ENCODE results near the gene PPIAL4G.
"Not testable (repeated sequence)": the region's sequence is repeated elsewhere in the genome, so short reads cannot be mapped to it uniquely, and the experiment has no call there.

PPIAL4G gene

DNA sequence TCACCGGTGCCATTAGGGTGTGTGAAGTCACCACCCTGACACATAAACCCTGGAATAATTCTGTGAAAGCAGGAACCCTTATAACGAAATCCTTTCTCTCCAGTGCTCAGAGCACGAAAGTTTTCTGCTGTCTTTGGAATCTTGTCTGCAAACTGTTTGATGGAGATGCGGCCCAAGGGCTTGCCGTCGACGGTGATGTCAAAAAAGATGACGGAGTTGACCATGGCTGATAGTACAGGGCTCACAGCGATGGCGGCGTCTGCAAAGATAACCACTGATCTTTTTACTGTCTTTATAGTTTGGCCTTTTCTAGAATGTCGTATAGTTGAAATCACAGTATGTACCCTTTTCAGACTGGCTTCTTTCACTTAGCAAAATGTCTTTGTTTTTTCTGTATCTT, at the start of gene PPIAL4G:
TSS of gene PPIAL4G (minus strand) at position 274 of the 400 bp plus-strand sequence. CDS start at position 224, 50 bp downstream.
- not testable (repeated sequence) for DNase-seq

DNA sequence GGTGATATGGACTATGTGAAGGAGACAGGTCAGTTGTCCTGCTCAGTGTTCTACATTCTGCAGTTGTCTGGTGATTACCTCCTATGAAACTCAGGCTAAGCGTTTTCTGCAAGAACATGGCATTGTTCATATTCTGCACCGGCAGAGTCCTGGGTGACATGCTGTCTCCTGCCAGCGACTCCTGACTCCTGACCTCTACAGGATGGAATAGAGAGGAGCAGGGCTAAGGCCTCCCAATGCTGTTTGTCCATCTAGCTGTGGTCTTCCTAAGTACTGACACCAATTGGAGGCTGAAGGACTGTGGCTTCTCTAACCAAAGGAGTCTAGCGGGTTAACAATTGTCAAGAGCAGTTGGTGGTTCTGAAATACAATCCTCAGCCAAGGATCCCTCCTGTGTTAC, 49.1 kb upstream of the PPIAL4G start:
- DNase-seq = not testable (repeated sequence)

DNA sequence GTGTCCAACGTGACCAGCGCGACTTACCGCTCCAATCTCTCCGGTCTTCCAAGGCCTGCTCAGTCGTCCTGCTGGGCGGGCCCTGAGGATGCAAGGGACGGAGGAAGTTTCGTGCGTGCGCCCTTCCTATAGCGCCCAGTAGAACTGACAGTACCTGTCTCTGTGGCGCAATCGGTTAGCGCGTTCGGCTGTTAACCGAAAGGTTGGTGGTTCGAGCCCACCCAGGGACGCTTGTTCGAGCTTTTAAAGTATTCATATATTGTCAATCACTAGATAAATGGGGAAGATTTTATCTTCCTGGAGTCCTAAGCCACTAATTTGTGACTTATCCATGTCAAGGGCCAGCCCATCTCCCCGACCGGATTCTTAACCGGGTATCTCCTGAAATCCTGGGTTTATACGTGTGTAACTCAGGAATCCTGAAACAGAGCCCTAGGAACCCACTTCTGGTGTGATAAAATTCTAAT, 46.0 kb upstream of the PPIAL4G start:
- DNase-seq = not testable (repeated sequence)

DNA sequence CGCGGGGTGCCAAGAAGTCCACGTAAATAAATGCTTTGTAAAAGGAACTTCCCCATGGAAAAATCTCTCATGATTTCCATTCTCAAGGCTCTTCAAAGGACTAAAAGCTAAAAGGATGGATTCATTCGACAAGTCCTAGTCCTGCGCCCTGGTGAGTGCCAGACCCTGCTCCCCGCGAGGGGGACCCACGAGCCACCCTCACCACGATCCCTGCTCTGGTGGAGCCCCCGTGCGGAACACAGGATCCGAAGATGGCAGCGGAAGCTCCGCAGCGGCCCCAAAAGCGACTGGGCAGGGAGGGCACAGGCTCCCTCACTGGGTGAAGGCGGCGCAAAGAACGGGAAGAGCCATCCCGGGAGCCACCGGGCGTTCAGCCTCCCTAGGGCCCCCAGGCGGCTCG, 45.5 kb upstream of the PPIAL4G start:
- not testable (repeated sequence) for DNase-seq

DNA sequence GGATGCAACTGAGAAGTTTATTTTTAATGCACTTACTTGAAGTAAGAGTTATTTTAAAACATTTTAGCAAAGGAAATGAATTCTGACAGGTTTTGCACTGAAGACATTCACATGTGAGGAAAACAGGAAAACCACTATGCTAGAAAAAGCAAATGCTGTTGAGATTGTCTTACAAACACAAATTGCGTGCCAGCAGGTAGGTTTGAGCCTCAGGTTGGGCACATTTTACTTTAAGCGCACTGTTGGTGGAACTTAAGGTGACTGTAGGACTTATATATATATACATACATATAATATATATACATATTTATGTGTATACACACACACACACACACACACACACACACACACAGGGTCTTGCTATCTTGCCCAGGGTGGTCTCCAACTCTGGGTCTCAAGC, 43.5 kb upstream of the PPIAL4G start:
- not testable (repeated sequence) for DNase-seq

DNA sequence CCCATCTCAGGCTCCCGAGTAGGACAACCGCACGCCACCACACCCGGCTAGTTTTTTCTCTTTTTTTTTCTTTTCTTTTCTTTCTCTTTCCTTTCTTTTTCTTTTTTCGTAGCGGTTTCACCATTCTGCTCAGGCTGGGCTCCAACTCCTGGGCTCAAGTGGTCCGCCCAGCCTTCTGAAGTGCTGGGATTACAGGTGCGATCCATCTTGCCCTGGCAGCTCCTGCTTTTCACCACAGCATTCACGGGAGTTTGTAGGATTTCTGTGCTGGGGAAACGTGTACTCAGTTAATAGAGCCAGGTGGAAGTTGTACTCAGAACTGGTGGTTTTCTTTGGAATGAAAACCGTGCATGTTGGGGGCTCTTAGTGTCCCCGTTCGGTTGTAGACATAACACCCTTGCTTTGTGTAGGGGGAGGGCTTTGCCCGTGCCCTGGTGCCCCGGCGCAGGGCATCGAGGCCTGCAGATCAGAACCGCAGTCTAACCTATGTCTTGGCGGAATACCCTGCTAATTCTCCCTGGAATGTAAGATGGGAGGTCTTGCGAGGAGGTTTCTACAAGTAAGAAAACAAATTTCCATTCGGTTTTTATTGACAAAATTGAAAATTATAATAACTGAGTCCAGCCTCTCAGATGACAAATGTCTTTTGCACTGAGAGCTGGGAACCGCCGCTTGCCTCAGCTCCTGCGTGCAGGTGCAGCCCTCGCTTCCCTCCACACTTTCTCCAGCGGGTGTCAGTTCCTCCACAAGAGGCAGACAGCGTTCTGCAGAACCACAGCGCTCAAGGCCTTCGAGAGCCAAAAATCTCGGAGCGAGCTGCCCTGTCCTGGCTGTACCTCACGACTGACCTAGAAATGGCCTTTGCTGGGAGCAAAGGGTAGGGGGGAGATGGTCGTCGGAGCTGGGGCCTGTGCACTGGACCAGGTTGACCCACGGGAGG, 40.4 kb upstream of the PPIAL4G start:
- not testable (repeated sequence) for DNase-seq

DNA sequence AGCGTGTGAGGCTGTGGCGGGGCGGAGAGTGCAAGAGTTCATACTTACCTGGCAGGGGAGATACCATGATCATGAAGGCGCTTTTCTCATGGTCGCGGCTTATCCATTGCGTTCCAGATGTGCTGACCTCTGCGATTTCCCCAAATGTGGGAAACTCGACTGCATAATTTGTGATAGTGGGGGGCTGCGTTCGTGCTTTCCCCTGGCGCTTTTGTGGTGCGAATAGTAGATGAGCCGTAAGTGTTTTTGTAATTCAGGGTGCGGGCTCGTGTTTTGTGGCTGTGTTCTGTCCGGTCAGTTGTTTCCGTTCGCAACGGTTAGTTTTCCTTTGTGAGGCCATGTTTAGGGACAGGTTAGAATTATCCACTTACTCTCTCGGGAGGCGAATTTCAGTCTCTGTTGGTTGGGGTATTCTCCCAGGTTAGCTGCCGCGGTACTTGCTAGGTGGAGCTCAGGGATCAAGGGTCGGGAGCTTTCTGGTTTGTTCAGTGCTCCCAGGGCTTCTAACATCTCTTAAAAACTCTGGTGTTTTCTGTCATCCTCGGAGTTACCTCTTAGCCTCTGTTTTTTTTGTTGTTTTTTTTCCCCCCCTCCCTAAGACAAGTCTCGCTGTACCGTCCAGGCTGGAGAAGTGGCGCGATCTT, 39.6 kb upstream of the PPIAL4G start:
- peak; percentile 76 for DNase-seq

DNA sequence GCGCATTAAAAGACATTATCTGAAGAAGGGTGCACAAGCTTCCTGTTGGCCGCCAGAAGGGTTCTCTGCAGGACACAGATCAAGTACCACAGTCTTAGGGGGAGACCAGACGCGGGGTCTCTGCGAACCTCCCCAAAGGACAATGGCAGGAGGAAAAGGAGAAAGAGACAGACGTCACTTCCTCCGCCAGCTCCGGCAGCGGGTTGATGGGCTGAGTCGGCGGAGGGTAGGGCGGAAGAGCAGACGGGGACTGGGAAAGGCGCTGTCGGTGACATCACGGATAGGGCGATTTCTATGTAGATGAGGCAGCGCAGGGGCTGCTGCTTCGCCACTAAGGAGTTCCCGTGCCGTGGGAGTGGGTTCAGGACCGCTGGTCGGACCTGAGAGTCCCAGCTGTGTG, 39.0 kb upstream of the PPIAL4G start:
- DNase-seq = peak; percentile 76

DNA sequence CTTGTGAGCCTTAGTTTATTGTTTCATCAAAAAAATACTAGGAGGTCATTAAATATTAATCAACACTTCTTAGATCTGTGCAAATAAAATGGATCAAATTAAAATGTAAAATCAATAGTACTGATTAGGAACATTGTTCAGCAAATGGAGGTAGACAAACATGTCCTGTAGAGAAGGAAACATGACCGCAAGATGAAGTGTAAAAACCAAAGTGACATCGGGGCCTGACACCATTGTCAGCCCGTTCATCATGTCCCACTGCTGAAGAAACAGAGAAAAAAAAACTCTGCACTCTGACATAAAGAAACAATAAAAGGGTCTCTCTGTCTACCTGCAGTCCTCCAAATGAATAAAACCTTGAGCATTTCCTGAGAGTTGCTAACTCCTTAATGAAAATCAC, 31.2 kb upstream of the PPIAL4G start:
- not testable (repeated sequence) for DNase-seq

DNA sequence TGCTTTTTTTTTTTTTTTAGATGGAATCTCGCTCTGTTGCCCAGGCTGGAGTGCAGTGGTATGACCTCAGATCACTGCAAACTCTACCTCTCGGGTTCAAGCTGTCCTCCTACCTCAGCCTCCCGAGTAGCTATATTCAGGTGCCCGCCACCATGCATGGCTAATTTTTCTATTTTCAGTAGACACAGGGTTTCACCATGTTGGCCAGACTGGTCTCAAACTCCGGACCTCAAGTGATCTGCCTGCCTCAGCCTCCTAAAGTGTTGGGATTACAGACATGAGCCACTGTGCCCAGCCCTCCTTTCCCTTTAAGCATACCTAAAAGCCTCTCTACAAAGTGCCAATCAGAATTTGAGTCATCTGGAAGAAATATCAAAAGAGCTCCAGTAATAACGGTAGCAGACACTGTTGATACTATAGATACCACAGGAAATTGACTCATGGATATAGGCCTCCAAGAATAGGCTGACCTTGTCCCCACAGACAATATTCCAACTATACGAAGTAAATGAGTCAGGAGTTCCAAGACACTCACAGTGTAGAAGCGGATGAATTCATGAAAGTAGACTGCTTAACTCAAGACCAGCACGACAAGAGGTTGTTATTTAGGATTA, 29.6 kb upstream of the PPIAL4G start:
- DNase-seq = not testable (repeated sequence)

DNA sequence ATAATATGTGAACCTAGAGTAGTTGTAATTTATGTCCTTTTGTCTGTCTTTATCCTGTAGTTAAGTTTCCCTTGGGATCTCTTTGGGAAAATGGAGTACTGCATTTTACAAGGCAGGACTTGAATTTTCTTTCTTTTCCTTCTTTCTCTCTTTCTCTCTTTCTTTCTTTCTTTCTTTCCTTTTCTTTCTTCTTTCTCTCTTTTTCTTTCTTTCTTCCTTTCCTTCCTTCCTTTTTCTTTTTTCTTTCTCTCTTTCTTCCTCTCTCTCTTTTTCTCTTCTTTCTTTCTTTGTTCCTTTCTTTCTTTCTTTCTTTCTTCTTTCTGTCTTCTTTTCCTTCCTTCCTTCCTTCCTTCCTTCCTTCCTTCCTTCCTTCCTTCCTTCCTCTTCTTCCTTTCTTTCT, 10.8 kb upstream of the PPIAL4G start:
- not testable (repeated sequence) for DNase-seq

DNA sequence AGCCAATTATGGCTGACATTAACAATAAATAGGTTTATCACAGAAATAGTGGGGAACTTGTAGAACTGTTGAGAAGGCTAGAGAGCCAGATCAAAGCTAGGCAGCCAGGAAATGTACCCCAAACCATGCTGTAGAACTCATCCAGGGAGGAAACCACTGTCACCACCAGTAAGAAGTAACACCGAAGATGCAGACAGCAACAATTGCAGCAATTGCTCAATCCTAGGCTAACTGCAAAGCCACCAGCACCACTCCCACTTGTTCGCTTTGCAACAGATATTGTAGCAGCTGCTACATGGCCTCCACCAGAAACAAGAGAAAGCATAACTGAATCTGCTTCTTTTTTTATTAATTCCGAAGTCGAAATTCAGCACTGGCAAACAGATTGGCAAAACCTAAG, 2.0 kb downstream of the PPIAL4G start:
- DNase-seq = not testable (repeated sequence)

DNA sequence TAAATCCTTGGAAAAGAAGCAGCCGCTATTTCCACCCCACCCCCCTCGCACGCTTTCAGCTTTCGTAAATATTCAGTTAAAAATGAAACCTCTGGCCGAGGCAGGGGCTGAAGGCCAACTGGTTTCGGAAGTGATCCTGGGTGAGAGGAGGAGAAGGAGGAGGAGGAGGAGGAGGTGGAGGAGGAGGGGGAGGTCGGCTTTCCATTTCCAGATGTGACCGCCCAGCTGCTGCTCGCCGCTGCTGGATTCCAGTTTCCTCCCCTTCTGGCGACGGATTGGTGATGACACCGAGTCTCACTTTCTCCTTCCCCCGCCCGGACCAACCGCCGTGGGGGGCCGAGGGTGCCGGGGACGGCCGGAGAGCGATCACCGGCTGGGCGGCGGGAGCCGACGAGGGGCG, 23.4 kb downstream of the PPIAL4G start:
- DNase-seq = not testable (repeated sequence)

DNA sequence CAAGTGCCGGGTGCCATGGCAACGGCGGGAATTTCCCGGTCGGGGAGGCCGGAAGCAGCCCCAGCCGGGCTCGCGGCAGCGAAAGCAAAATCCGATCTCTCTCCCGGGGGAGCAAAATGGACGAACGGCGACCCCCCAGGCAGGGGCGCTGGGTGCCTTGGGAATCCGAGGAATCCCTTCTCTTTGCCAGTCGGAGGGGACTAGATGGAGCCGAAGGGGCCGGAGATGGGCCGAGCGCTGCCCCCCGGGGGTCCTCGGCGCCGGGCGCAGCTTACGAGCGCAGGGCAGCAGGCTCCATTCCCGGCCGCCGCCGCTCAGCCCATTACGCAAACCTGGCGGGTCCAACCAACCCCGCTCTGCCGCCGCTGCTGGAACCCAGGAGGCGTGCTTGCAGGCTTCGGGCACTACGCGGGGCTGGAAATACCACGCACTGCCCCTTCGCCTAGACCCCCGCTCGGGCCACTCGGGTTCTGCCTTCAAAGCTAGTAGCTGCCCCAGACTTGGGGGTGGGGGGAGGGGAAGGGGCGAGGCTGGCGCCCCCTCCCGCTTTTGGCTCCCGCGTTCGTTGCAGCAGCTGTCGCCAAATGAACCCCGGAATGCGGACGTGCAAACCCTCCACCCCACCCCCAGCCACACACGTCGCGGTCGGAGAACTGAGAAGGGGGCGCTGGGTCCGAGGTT, 24.1 kb downstream of the PPIAL4G start:
- DNase-seq = not testable (repeated sequence)

DNA sequence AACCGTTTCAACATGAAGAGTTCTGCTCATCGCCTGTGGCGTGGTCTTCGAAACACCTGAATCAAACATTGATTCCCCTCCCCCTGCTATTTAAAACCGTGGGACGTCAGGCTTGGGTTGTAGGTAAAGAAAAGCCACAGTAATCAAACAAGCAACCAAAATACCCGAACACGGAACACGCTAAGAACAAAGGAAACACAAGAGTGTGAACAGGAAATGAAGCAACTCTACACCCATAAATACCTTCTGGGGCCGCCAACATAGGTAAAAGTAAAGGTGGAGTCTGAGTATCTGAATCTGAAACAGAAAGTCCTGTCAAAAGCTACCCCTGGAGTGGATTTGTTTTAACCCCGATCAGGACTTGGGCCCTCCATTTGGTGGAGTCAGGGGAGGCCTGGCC, 24.7 kb downstream of the PPIAL4G start:
- not testable (repeated sequence) for DNase-seq

DNA sequence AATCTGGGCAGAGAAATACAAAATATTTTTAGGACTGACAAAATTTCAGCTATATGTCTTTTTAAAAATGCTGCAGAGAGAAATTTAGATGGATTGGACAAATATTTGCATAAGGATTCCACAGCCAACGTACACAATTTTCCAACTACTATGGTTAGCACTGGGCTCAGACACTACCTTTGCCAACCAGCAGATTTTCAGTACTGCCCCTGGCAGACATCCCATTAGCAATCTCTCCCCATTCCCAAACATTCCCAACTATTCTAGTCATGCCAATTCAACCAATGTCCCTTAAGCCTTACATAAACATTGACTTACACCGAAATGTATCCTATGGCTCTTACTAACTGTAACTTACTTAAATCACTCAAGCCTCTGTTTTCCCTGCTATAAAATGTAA, 30.3 kb downstream of the PPIAL4G start:
- DNase-seq = not testable (repeated sequence)

DNA sequence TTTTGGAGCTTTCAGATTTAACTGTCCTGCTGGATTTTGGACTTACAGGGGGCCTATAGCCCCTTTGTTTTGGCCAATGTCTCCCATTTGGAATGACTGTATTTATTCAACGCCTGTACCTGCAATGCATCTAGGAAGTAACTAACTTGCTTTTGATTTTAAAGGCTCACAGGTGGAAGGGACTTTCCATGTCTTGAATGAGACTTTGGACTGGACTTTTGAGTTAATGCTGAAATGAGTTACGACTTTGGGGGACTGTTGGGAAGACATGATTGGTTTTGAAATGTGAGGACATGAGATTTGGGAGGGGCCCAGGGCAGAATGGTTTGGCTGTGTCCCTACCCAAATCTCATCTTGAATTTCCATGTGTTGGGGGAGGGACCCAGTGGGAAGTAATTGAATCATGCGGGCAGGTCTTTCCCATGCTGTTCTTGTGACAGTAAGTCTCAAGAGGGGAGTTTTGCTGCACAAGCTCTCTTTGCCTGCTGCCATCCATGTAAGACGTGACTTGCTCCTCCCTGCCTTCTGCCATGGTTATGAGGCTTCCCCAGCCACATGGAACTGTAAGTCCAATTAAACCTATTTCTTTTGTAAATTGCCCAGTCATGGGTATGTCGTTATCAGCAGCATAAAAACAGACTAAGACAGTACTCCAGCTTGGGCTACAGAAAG, 43.3 kb downstream of the PPIAL4G start:
- not testable (repeated sequence) for DNase-seq

DNA sequence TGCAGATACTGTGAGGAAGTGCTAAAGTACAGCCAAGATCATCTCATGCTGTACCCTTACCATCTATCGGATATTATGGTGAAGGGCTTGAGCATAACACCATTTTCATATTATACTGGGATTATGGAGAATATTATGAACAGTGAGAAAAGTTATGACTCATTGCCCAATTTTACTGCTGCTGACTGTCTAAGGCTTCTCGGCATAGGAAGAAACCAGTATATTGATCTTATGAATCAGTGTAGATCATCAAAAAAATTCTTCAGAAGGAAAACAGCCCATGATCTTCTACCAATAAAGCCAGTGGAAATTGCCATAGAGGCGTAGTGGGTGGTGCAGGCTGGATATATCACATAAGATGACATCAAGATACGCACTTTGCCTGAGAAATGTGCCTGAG, 47.7 kb downstream of the PPIAL4G start:
- DNase-seq = no peak

DNA sequence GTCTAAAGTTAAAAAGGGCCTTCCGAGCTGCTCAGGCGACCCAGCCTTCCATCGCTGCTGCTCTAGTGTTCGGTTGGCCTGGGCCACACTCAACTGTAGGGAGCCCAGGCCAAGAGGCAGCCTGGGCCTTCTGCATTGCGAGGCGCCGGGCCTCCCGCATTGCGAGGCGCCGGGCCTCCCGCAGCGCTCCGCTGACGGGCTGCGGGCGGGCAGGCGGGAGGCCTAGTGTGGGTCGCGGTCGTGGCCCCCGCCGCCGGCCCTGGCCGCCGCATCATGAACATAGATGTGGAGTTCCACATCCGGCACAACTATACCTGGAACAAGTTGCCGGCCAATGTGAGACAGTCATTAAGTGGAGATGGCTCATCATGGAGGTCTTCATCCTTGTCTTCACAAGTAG, 48.3 kb downstream of the PPIAL4G start:
- DNase-seq = no peak

DNA sequence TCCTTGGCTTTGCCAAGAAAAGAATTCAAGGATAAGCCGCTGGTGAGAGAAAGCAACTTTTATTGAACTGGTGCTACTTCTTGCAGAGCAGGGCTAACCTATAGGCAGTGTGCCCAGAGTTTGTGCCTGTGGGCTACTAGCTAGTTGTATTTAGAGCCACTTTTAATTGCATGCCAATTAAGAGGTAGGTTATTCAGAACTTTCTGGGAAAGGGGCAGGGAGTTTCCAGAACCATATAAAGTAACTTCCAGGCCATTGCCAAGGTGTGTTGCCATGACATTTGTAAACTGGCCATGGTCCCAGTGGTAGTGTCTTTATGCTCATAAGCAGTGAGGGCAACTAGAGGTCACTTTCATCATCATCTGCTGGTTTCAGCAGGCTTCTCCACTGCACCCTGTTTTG, 50.2 kb downstream of the PPIAL4G start:
- not testable (repeated sequence) for DNase-seq
